ENCODE results near the gene KATNIP.

KATNIP gene

DNA sequence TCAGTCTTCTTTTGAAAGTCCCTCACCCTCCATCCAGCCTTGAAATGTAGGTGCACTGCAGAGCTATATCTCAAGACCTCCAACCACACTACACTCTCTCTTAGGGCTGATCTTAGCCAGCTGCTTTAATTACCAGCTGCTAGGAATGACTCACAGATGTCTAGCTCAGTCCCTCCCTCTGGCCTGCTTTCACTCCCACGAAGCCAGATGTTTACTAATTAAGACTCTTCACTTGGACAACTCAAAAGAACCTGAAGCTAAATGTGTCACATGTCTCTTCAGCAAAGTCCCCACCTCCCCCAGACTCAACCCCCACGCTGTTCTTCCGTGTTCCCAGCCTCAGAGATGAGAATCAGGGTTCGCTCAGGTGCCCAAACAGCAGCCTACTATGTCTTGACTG lies 2.8 kb upstream of the KATNIP start:
- H3K27ac ChIP-seq (ENCODE audit: extremely low read depth, low read depth, low read length), result no peak overlapping the region
- no peak overlapping the region for H3K4me3 ChIP-seq (ENCODE audit: low read depth, low read length)
- TF ChIP-seq SP7 (tag by site-specific recombination; IDR thresholded peaks at IDR 0.05), result peak; percentile 90
- TF ChIP-seq ZNF747 (tag by site-specific recombination; IDR thresholded peaks at IDR 0.05), result no peak
- peak; percentile 36; the same call in 1 of the 2 replicates for TF ChIP-seq ZFP69B (tag by site-specific recombination; IDR thresholded peaks at IDR 0.05)
- peak; percentile 38; the same call in 1 of the 2 replicates for TF ChIP-seq ZEB2 (tag by site-specific recombination; IDR thresholded peaks at IDR 0.05)
- TF ChIP-seq ZSCAN23 (tag by site-specific recombination; IDR thresholded peaks at IDR 0.05), result no peak
- TF ChIP-seq EGR2 (tag by site-specific recombination; IDR thresholded peaks at IDR 0.05; ENCODE audit: low read depth), result peak; percentile 81
- TF ChIP-seq ZNF48 (tag by site-specific recombination; IDR thresholded peaks at IDR 0.05), result no peak
- no peak for TF ChIP-seq ZNF529 (tag by site-specific recombination; IDR thresholded peaks at IDR 0.05; ENCODE audit: insufficient replicate concordance)
- 0 out of 2 replicates have a peak, but pooled peaks have one; percentile 15 for TF ChIP-seq ZNF600 (tag by site-specific recombination; IDR thresholded peaks at IDR 0.05)
- TF ChIP-seq, protein P1, sequence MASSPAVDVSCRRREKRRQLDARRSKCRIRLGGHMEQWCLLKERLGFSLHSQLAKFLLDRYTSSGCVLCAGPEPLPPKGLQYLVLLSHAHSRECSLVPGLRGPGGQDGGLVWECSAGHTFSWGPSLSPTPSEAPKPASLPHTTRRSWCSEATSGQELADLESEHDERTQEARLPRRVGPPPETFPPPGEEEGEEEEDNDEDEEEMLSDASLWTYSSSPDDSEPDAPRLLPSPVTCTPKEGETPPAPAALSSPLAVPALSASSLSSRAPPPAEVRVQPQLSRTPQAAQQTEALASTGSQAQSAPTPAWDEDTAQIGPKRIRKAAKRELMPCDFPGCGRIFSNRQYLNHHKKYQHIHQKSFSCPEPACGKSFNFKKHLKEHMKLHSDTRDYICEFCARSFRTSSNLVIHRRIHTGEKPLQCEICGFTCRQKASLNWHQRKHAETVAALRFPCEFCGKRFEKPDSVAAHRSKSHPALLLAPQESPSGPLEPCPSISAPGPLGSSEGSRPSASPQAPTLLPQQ (tag by site-specific recombination; IDR thresholded peaks at IDR 0.05), result no peak
- TF ChIP-seq, protein P2, sequence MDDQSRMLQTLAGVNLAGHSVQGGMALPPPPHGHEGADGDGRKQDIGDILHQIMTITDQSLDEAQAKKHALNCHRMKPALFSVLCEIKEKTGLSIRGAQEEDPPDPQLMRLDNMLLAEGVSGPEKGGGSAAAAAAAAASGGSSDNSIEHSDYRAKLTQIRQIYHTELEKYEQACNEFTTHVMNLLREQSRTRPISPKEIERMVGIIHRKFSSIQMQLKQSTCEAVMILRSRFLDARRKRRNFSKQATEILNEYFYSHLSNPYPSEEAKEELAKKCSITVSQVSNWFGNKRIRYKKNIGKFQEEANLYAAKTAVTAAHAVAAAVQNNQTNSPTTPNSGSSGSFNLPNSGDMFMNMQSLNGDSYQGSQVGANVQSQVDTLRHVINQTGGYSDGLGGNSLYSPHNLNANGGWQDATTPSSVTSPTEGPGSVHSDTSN (CRISPR knock-in tag; IDR thresholded peaks at IDR 0.05), result no peak
- TF ChIP-seq, protein P3, sequence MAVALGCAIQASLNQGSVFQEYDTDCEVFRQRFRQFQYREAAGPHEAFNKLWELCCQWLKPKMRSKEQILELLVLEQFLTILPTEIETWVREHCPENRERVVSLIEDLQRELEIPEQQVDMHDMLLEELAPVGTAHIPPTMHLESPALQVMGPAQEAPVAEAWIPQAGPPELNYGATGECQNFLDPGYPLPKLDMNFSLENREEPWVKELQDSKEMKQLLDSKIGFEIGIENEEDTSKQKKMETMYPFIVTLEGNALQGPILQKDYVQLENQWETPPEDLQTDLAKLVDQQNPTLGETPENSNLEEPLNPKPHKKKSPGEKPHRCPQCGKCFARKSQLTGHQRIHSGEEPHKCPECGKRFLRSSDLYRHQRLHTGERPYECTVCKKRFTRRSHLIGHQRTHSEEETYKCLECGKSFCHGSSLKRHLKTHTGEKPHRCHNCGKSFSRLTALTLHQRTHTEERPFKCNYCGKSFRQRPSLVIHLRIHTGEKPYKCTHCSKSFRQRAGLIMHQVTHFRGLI (tag by site-specific recombination; IDR thresholded peaks at IDR 0.05), result 0 out of 2 replicates have a peak, but pooled peaks have one; percentile 41
- TF ChIP-seq, protein P4, sequence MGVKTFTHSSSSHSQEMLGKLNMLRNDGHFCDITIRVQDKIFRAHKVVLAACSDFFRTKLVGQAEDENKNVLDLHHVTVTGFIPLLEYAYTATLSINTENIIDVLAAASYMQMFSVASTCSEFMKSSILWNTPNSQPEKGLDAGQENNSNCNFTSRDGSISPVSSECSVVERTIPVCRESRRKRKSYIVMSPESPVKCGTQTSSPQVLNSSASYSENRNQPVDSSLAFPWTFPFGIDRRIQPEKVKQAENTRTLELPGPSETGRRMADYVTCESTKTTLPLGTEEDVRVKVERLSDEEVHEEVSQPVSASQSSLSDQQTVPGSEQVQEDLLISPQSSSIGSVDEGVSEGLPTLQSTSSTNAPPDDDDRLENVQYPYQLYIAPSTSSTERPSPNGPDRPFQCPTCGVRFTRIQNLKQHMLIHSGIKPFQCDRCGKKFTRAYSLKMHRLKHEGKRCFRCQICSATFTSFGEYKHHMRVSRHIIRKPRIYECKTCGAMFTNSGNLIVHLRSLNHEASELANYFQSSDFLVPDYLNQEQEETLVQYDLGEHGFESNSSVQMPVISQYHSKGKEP (tag by site-specific recombination; IDR thresholded peaks at IDR 0.05), result no peak
- no peak for TF ChIP-seq SETDB1 (IDR thresholded peaks at IDR 0.05; ENCODE audit: insufficient read length, low read length)
- TF ChIP-seq ZNF624 (tag by site-specific recombination; IDR thresholded peaks at IDR 0.05), result no peak
- no peak for TF ChIP-seq ZBTB1 (tag by site-specific recombination; IDR thresholded peaks at IDR 0.05)
- TF ChIP-seq ZNF629 (tag by site-specific recombination; IDR thresholded peaks at IDR 0.05), result peak; percentile 56; the same call in 1 of the 2 replicates
- TF ChIP-seq ZNF416 (tag by site-specific recombination; IDR thresholded peaks at IDR 0.05), result no peak
- TF ChIP-seq ZNF335 (tag by site-specific recombination; conservative IDR thresholded peaks at IDR 0.05), result peak; percentile 28
- no peak for TF ChIP-seq ZNF596 (tag by site-specific recombination; IDR thresholded peaks at IDR 0.05)
- no peak for TF ChIP-seq ZNF426 (tag by site-specific recombination; IDR thresholded peaks at IDR 0.05)
- TF ChIP-seq KLF10 (tag by site-specific recombination; IDR thresholded peaks at IDR 0.05), result peak; percentile 39; the same call in 1 of the 2 replicates
- no peak for TF ChIP-seq ZNF121 (tag by site-specific recombination; IDR thresholded peaks at IDR 0.05)
- TF ChIP-seq ZNF521 (tag by site-specific recombination; IDR thresholded peaks at IDR 0.05), result no peak
- TF ChIP-seq SP2 (tag by site-specific recombination; IDR thresholded peaks at IDR 0.05), result peak; percentile 49
- TF ChIP-seq ZNF311 (tag by site-specific recombination; IDR thresholded peaks at IDR 0.05; ENCODE audit: borderline replicate concordance), result no peak
- no peak for TF ChIP-seq ZNF433 (tag by site-specific recombination; IDR thresholded peaks at IDR 0.05; ENCODE audit: low read depth)
- no peak for TF ChIP-seq ZNF777 (tag by site-specific recombination; IDR thresholded peaks at IDR 0.05; ENCODE audit: borderline replicate concordance)
- TF ChIP-seq, protein P5, sequence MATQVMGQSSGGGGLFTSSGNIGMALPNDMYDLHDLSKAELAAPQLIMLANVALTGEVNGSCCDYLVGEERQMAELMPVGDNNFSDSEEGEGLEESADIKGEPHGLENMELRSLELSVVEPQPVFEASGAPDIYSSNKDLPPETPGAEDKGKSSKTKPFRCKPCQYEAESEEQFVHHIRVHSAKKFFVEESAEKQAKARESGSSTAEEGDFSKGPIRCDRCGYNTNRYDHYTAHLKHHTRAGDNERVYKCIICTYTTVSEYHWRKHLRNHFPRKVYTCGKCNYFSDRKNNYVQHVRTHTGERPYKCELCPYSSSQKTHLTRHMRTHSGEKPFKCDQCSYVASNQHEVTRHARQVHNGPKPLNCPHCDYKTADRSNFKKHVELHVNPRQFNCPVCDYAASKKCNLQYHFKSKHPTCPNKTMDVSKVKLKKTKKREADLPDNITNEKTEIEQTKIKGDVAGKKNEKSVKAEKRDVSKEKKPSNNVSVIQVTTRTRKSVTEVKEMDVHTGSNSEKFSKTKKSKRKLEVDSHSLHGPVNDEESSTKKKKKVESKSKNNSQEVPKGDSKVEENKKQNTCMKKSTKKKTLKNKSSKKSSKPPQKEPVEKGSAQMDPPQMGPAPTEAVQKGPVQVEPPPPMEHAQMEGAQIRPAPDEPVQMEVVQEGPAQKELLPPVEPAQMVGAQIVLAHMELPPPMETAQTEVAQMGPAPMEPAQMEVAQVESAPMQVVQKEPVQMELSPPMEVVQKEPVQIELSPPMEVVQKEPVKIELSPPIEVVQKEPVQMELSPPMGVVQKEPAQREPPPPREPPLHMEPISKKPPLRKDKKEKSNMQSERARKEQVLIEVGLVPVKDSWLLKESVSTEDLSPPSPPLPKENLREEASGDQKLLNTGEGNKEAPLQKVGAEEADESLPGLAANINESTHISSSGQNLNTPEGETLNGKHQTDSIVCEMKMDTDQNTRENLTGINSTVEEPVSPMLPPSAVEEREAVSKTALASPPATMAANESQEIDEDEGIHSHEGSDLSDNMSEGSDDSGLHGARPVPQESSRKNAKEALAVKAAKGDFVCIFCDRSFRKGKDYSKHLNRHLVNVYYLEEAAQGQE (tag by site-specific recombination; IDR thresholded peaks at IDR 0.05), result no peak
- TF ChIP-seq MYNN (tag by site-specific recombination; IDR thresholded peaks at IDR 0.05; ENCODE audit: borderline replicate concordance), result no peak

More for the DNA sequence above, 2.8 kb upstream of the KATNIP start:
- Histone ChIP-seq H3K36me3 (ENCODE audit: control insufficient read depth in 2 of 2, insufficient read depth in 1 of 2, low read length in 2 of 2) (peaks cover 29 to 47% of the 10 kb centered on the region in 2 experiments; a peak in 2 of 3 replicates), H3K9me3 (ENCODE audit: control insufficient read depth, insufficient read depth, low read depth, low read length) (no peaks in the 10 kb centered on the region), H3K4me1 (ENCODE audit: control insufficient read depth, insufficient read depth, low read length) (no peaks in the 10 kb centered on the region)
- ChIA-PET CTCF (no interaction called here), POLR2A (no interaction called here)

All from HEK293 (cell line).